ENCODE results near the gene ZNF860.
"Not testable (repeated sequence)": the region's sequence is repeated elsewhere in the genome, so short reads cannot be mapped to it uniquely, and the experiment has no call there.

Gene ZNF860

DNA sequence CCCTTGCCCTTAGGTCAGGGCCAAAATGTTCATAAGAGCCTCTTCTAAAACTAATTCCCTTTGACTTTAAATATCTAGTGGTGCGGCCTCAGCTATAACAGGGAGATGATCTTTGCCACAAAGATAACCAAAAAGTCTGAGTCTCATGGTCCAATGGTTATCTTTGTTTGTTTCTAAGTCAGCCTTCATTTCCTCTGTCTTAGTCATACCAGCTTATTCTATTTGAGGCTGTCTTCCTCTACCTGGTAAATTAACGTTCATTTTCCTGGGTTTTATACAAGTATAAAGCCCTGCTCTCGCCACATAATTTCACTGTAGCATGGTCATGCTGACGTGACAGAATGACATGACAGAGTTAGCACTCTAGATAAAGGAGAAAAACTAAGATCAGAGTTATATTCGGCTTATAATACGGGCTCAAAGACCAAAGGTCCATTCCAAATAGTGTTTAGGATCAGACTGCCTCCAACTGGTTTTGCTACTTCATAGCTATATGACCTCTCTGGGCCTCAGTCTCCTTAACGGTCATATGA lies 18.4 kb downstream of the ZNF860 start:
- DNase-seq = no peak

DNA sequence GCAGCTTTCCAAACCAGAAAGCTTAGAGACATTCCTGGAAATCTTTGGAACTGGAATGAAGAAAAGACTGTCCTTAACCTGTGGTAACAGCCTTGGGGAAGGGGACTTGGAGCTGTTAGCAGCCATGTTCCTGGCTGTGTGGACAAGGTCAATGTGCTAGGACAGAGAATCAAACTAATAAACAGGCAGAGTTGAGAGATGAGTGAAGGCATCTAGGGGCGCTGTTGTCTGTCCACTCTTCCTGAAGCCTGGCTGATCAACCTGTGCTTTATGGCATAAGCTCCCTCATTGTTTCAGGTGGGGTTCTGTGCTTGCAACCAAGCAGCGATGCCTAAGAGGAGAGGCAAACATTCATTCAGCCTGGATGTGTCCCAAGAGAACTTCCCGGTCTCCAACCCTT lies 19.3 kb downstream of the ZNF860 start:
- DNase-seq = no peak

DNA sequence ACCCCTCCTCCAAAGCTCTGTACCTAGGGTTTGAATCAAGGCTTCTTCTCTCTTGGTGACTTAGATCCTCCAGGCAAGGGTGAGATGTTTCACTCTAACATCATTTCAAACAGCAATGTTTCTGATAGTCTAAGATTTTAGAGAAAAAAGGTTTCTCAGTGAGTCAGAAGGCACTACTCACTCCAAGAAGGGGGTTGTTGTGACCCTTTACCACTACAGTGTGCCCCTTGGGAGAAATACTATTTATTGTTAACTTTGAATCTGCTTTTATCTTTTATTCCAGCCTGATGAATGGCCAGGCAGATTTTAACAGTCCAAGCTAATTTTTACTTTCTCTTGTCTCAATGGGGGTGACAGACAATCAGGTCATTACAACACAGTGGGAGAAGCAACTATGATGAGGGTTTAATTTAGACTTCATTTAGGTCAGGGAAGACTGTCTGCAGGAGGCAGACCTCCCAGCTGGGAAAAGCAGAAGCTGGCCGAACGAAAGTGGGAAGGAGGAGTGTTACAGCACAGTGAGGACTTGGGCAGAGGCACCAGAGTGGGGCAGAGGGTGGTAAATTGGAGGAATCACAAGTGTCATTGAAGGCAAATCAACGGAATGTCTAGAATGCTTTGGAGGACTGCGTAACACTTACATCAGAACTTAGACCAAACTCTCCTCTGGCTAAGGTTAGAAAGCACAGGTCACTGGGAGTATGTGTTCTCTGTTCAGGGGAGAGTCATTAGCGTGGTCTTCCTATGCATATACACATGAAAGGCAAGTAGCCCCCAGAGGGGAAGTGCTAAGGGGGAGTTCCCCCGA lies 21.2 kb downstream of the ZNF860 start:
- DNase-seq = peak; percentile 23

DNA sequence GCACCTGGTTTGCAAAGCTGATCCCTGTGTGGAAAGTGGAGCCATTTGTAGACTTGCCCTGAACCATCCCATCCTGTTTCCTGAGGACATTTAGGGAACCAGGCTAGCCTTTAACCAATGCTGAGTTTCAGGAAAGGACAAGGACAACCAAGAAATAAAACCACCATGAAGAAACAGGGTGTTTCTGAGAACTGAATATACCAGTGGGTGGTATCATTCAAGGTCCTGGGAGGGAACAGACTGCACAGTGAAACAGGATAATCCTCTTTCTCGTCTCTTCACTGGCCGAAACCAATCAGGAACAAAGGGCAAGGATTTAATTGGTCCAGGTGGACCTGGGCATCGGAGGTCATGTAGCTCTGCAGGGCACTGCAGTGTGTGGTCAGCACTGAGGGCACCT lies 21.8 kb downstream of the ZNF860 start:
- no peak for DNase-seq

DNA sequence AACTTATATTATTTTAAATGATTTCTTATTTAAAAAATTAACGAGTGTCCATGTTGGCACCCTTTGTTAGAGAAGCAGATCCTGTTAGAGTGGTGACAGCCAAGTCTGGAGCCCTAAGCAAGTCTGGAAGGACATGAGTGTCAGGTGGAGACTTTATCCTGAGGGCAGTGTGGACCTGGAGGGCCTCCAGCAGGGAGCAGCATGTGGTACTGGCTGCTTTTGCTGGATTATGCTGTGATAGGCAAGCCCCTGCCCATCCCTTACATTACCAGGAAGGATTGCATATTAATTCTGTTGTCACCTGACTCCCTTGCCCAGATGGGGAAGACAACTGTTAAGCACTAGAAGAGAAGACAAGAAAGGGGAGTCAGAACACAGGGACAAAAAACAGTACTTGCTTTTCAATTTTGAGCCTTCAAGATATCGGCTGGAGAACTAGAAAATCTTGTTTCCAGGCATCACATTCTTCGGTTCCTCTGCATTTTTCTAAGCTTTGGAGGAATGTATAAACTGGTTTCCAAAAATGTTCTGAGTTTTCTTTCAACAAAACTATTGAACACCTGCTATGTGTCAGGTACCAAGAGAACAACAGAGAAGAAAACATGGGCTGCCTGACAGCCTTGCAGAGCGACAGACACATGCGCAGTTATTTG lies 22.7 kb downstream of the ZNF860 start:
- no peak for DNase-seq

DNA sequence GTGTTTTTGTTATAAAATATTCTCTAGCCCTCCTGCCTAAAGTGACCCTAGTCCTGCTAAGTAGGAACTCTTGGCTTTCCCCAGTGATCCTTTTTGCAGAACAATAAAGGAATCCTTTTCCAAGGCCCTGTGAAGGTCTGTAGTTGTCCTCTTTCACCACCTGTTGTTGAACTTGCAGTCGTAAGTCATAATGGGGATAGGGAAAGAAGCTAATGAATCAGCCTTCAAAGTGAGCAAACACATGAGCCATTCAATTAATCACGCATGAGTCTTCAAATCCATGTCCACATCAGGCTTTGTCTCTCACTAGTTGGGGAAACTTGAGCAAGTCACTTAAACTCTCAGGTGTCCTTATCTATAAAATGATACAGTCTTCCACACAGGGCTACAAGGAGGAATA lies 27.6 kb downstream of the ZNF860 start:
- no peak for DNase-seq

DNA sequence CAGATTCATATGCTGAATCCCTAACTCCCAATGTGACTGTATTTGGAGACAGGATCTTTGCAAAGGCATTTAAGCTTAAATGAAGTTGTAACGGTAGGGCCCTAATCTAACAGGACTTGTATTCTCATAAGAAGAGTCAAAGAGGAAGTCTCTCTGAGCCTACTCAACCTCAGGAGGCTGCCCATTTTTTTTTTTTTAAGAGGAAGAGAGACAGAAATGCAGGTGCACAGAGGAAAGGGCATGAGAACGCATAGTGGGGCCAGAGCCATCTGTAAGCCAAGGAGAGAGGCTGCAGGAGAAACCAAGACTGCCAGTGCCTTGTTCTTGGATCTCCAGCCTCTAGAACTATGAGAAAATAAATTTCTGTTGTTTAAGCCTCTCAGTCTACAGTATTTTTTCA lies 28.4 kb downstream of the ZNF860 start:
- DNase-seq = no peak

DNA sequence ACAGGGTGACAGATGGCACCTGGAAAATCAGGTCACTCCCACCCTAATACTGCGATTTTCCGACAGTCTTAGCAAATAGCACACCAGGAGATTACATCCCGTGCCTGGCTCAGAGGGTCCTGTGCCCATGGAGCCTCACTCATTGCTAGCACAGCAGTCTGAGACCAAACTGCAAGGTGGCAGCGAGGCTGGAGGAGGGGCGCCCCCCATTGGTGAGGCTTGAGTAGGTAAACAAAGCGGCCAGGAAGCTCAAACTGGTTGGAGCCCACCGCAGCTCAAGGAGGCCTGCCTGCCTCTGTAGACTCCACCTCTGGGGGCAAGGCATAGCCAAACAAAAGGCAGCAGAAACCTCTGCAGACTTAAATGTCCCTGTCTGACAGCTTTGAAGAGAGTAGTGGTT lies 29.1 kb downstream of the ZNF860 start:
- DNase-seq = not testable (repeated sequence)

DNA sequence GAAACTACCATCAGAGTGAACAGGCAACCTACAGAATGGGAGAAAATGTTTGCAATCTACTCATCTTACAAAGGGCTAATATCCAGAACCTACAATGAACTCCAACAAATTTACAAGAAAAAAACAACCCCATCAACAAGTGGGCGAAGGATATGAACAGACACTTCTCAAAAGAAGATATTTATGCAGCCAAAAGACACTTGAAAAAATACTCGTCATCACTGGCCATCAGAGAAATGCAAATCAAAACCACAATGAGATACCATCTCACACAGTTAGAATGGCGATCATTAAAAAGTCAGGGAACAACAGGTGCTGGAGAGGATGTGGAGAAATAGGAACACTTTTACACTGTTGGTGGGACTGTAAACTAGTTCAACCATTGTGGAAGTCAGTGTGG lies 34.1 kb downstream of the ZNF860 start:
- DNase-seq = not testable (repeated sequence)

DNA sequence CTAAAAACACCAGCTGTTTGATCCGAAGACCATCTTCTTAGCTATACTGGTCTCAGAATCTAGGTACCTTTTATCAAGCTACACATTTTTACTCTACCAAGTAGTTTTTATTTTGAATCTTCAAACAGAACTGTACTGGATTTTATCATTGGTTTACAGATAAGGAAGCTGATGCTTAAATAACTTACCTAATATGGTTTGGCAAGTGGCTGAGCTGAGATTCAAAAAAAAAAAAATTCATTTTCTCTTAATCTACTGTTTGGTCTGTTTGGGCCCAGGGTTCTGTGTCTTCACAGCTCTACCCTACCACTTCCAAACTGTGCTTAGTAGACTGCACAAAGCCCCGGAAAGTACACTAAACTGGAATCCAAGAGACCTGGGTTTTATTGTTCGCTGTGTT lies 35.7 kb downstream of the ZNF860 start:
- DNase-seq = no peak

DNA sequence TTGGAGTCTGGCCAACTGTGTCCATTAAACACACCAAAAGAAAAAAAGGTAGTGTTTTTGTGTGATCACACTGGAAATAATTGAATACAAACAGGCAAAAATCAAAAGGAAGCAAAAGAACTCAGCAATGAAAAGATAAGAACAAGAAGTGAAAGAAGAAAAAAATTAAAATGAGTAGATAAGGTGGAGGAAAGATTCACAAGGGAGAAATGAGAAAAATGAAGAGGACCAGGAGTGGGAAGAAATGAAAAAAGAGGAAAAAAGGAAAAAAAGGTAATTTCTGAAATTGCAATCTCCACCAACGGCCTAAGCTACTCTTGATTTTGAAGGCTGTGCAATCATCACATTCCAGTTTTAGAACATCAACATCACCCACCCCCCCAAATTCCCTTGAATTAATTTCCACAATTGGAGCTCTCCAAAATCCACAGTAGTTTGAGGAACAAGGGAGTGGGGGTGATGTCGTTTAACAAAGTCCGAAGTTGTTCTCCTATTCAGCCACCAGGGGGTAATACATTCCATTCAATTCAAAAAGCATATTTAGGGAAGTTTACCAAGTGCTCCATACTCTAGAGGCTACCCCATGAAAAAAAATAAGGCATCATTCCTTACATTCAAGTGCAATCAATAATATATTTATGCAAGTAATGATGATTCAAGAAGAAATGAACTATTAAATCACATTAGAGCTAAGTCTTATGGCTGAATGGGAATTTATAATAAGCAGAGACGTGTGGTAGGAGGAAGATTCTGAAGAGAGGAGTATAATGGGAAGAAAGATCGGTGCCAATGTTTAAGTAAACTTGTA lies 37.4 kb downstream of the ZNF860 start:
- no peak for DNase-seq

DNA sequence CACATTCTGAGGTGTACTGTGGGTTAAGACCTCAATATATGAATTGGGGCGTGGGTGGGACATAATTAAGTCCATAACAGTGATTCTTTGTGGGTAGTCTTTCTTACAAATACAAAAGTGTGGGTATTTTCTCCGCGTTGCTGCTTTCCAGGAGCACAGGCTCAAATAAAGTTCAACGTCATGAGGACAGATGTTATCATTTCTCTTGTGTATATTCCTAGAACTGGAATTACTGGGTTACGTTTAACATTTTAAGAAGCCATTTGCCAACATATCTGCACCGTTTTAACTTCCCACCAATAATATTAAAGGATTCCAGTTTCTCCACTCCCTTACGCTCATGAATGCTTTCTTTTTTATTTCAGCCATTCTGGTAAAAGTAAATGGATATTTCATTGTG lies 39.6 kb downstream of the ZNF860 start:
- no peak for DNase-seq

DNA sequence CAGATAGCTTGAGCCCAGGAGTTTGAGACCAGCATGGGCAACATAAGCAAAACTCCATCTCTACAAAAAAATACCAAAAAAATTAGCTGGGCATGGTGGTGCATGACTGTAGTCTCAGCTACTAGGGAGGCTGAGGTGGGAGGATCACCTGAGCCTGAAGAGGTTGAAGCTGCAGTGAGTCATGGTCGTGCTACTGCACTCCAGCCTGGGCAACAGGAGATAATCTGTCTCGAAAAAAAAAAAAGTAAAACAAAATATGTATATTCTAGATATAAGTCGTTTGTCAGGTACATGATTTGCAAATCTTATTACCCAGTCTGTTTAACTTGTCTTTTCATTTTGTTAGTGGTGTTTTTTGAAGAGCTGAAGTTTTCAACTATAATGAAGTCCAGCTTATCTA lies 40.2 kb downstream of the ZNF860 start:
- DNase-seq = no peak

DNA sequence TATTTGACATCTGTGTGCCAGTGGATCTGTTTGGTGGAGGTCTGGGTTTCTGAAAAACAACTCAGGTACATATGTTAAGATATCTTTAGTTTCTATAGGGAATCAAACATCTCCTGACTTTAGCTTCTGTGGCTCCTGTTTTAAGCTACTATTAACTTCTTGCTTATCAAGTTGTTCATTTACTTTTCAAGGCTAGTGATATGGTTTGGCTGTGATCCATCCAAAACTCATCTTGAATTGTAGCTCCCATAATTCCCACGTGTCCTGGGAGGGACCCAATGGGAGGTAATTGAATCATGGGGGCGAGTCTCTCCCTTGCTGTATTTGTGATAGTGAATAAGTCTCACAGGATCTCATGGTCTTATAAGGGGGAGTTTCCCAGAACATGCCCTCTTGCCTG lies 41.4 kb downstream of the ZNF860 start:
- DNase-seq = no peak

DNA sequence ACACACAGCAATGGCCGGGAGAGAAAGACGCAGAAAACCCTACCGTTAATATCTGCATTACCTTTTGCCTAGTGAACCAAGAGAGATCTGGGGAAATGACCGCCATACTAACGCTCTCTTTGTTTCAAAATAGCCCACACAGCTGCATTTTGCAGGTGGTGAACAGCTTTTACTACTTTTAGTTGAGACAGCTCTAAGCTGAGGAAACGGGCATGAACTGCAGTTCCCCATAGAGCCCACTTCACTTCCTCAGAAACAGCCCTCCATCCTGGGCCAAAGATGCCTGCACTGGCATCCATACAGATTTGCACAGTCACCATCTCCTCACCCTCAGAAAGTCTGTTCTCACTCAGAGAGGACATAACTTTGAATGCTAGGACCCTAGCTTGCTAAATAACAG lies 45.0 kb downstream of the ZNF860 start:
- no peak for DNase-seq

DNA sequence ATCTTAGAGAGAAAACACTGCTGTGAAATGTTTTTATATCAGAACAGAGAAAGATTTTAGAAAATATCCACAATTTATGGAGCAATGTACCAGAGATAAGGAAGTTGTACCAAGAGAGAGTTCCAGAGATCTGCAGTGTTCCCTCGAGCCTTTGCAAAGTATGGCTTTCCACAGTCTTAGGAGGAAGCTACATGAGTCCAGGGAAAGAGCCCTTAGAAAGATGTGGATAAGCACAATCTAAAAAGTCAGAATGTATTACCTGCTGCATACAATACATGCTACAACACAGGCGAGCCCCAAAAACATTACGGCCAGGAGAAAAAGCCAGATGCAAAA lies 56.4 kb downstream of the ZNF860 start:
- DNase-seq = no peak

DNA sequence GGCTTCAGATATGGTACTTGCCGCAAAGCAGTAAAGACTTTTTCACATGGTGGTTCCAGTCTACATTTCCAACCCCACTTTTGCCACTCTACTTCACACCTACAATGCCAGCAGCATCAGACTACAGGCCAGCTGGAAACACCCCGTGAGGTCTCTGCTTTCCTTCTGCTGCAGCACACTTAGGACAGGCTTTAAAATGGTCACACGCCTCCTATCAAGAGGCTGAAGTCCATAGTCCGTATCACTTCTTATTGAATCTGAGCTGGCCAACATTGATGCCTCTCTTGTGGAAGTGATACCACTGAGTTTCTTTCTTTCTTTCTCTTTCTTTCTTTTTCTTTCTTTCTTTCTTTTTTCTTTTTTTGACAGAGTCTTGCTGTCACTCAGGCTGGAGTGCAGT lies 59.8 kb downstream of the ZNF860 start:
- no peak for DNase-seq

Measured in T1000 (cell line).